ENCODE measurements around the gene ISM1.
"Not testable (repeated sequence)": the region's sequence is repeated elsewhere in the genome, so short reads cannot be mapped to it uniquely, and the experiment has no call there.

Gene ISM1

GRCh38 chr20:13221673-13222318 is 722 bp downstream of the ISM1 start:
- DNase-seq: no peak

- no peak for DNase-seq
Observed at GRCh38 chr20:13222319-13222716, 1.2 kb downstream of the ISM1 start.

GRCh38 chr20:13223736-13224520 is 2.9 kb downstream of the ISM1 start:
- no peak for DNase-seq

GRCh38 chr20:13226367-13226766 is 5.3 kb downstream of the ISM1 start:
- no peak for DNase-seq

- DNase-seq: no peak
Observed at GRCh38 chr20:13228771-13229170, 7.7 kb downstream of the ISM1 start.

- DNase-seq: no peak
Observed at GRCh38 chr20:13229538-13229937, 8.5 kb downstream of the ISM1 start.

GRCh38 chr20:13231031-13231752 is 10.1 kb downstream of the ISM1 start:
- no peak for DNase-seq

GRCh38 chr20:13232999-13233398 is 11.9 kb downstream of the ISM1 start:
- no peak for DNase-seq

- DNase-seq: no peak
Observed at GRCh38 chr20:13234961-13235360, 13.9 kb downstream of the ISM1 start.

GRCh38 chr20:13236360-13236759 is 15.3 kb downstream of the ISM1 start:
- DNase-seq: not testable (repeated sequence)

- DNase-seq: no peak
Observed at GRCh38 chr20:13236990-13237720, 16.1 kb downstream of the ISM1 start.

GRCh38 chr20:13238001-13238653 is 17.1 kb downstream of the ISM1 start:
- no peak for DNase-seq

GRCh38 chr20:13243826-13244376 is 22.8 kb downstream of the ISM1 start:
- DNase-seq: no peak

- DNase-seq: no peak
Observed at GRCh38 chr20:13245250-13245723, 24.2 kb downstream of the ISM1 start.

- no peak for DNase-seq
Observed at GRCh38 chr20:13249118-13249797, 28.2 kb downstream of the ISM1 start.

GRCh38 chr20:13249798-13250170 is 28.7 kb downstream of the ISM1 start:
- no peak for DNase-seq

GRCh38 chr20:13250251-13250650 is 29.2 kb downstream of the ISM1 start:
- DNase-seq: no peak

GRCh38 chr20:13251106-13251903 is 30.2 kb downstream of the ISM1 start:
- no peak for DNase-seq

- DNase-seq: no peak
Observed at GRCh38 chr20:13251904-13252297, 30.8 kb downstream of the ISM1 start.

- no peak for DNase-seq
Observed at GRCh38 chr20:13255356-13255755, 34.3 kb downstream of the ISM1 start.

GRCh38 chr20:13256606-13257005 is 35.5 kb downstream of the ISM1 start:
- no peak for DNase-seq

Data from NCI-H2081 treated with DMSO at 0.1 percent for 48 hours (cell line).